HG03196 (cell line): ENCODE results near the gene ING4.

Experiments
- ATAC-seq: cut with Tn5 transposase; IDR thresholded peaks from one replicate; pipeline ENCODE4 v1.9.1; 2021; ENCODE audit not compliant: unreplicated experiment

ING4 gene

GRCh38 chr12:6638305-6638704 is 24.6 kb downstream of the ING4 start:
- no peak for ATAC-seq

GRCh38 chr12:6635856-6636531 is 26.9 kb downstream of the ING4 start, which contains the start of gene LPAR5:
TSS of gene LPAR5 (minus strand) at chr12:6635959. CDS start at chr12:6621248, 14,711 bp downstream.
- no peak for ATAC-seq

GRCh38 chr12:6635375-6635855 is 27.5 kb downstream of the ING4 start:
- no peak for ATAC-seq

GRCh38 chr12:6632026-6632983 is 30.6 kb downstream of the ING4 start:
- ATAC-seq: peak; percentile 64

- no peak for ATAC-seq
Observed at GRCh38 chr12:6631549-6631961, 31.4 kb downstream of the ING4 start.

- ATAC-seq: no peak
Observed at GRCh38 chr12:6630736-6631135, 32.2 kb downstream of the ING4 start.

GRCh38 chr12:6627616-6628015 is 35.3 kb downstream of the ING4 start:
- no peak for ATAC-seq

- no peak for ATAC-seq
Observed at GRCh38 chr12:6626654-6627283, 36.1 kb downstream of the ING4 start.

GRCh38 chr12:6620885-6621274 is 42.0 kb downstream of the ING4 start:
- ATAC-seq: no peak

GRCh38 chr12:6620137-6620884 is 42.6 kb downstream of the ING4 start:
- ATAC-seq: no peak

- ATAC-seq: no peak
Observed at GRCh38 chr12:6618483-6619225, 44.3 kb downstream of the ING4 start.

- ATAC-seq: no peak
Observed at GRCh38 chr12:6615802-6616201, 47.1 kb downstream of the ING4 start.

GRCh38 chr12:6614513-6615172 is 48.3 kb downstream of the ING4 start:
- no peak for ATAC-seq

- no peak for ATAC-seq
Observed at GRCh38 chr12:6613776-6614512, 49.0 kb downstream of the ING4 start.

GRCh38 chr12:6613015-6613775 is 49.7 kb downstream of the ING4 start:
- no peak for ATAC-seq

- ATAC-seq: no peak
Observed at GRCh38 chr12:6612652-6613014, 50.3 kb downstream of the ING4 start.

- no peak for ATAC-seq
Observed at GRCh38 chr12:6612247-6612646, 50.7 kb downstream of the ING4 start.

GRCh38 chr12:6608592-6609281 is 54.2 kb downstream of the ING4 start:
- ATAC-seq: no peak
